ENCODE data around the gene L3MBTL4. TPM values are rescaled to one million over a fixed set of nuclear protein-coding genes. Genes with fewer than 3 reads are reported as not detected.

Gene L3MBTL4
- total RNA-seq, 1 donor from 2014 or later, result 0.26 TPM

- no peaks in the 10 kb centered on the region for H3K27me3 Mint-ChIP-seq (ENCODE audit: insufficient read depth)
Observed at GRCh38 chr18:6336239-6336638, 78.5 kb downstream of the L3MBTL4 start.

DNA sequence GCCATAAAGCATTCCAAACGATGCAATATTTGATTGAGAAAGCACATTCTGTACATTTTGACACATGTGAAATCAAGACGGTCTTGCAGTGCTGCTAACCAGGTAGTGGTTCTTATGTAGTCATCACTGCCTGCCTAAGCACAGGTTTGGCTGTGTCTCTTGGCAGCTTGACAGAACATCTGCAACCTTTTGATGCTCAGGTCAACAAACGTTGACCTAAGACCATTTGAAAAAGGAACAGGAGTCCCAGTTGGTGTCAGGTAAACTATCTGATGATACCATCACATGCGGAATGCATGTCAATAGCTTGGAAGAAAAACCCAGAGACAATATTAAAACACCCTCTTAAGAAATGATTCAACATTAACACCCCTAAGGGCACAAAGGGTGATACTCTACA is 80.7 kb downstream of the L3MBTL4 start:
- DNase-seq (ENCODE audit: low spot score), result no peak
- intact Hi-C loops (cut with micrococcal nuclease), result no loop called here
- Mint-ChIP-seq H3K27me3 (ENCODE audit: insufficient read depth) (no peaks in the 10 kb centered on the region), H3K4me1 (ENCODE audit: low read depth) (no peaks in the 10 kb centered on the region), H3K36me3 (ENCODE audit: low read depth) (no peaks in the 10 kb centered on the region), H3K27ac (no peak overlapping the region), H3K4me3 (no peak overlapping the region), H3K9me3 (peaks cover 6% of the 10 kb centered on the region)

More at GRCh38 chr18:6336239-6336638, 78.5 kb downstream of the L3MBTL4 start:
- H3K9me3 Mint-ChIP-seq, result peaks cover 10% of the 10 kb centered on the region
- H3K4me1 Mint-ChIP-seq (ENCODE audit: low read depth), result no peaks in the 10 kb centered on the region
- no peak for DNase-seq (ENCODE audit: low spot score)
- no peaks in the 10 kb centered on the region for H3K36me3 Mint-ChIP-seq (ENCODE audit: low read depth)
- no peak overlapping the region for H3K27ac Mint-ChIP-seq
- intact Hi-C loops (cut with micrococcal nuclease), result no loop called here
- H3K4me3 Mint-ChIP-seq, result no peak overlapping the region

- Mint-ChIP-seq H3K4me3 (no peak overlapping the region), H3K27me3 (ENCODE audit: insufficient read depth) (no peaks in the 10 kb centered on the region), H3K36me3 (ENCODE audit: low read depth) (no peaks in the 10 kb centered on the region), H3K9me3 (peaks cover 10% of the 10 kb centered on the region), H3K27ac (no peak overlapping the region), H3K4me1 (ENCODE audit: low read depth) (no peaks in the 10 kb centered on the region)
- no peak for DNase-seq (ENCODE audit: low spot score)
- intact Hi-C loops (cut with micrococcal nuclease), result no loop called here
Observed at GRCh38 chr18:6331872-6332271, 82.8 kb downstream of the L3MBTL4 start.

DNA sequence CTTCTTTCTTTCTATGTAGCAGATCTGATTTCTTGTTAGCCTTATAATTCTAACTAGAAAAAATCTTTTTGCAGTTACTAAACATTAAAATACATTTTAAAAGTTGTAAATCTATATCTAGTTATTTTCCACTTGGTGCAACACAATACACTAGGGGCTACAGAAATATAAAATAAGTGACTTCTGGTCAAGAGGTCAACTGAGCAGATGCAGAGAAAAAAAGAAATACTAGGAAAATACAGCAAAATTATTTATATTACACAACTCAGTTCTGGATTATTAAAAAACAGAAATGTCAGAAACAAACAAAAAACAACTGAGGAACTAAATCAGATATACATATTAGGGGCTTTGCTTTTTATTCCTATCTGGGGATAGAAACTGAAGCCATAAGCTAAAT is 83.9 kb downstream of the L3MBTL4 start:
- DNase-seq (ENCODE audit: low spot score), result no peak
- Mint-ChIP-seq H3K27ac (no peak overlapping the region), H3K4me1 (ENCODE audit: low read depth) (no peaks in the 10 kb centered on the region), H3K27me3 (ENCODE audit: insufficient read depth) (no peaks in the 10 kb centered on the region), H3K9me3 (peaks cover 10% of the 10 kb centered on the region), H3K4me3 (no peak overlapping the region), H3K36me3 (ENCODE audit: low read depth) (no peaks in the 10 kb centered on the region)
- intact Hi-C loops (cut with micrococcal nuclease), result no loop called here

DNA sequence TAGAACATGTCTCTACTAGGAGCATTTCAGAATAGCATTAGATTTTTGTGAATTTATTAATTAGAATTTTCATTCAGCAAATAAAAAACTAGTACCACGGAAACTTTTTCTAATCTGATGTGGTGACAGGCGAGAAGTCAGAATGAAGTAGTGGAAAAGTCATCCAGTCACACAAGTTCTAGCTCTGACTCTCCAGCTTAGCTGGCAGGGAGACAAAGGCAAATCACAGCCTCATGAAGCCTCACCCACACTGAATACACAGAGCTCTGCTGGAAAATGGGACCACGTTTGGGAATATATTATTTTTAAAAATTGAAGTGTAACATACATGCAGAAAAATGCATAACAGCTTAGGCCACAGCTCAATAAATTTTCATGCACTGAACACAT is 86.1 kb downstream of the L3MBTL4 start:
- Mint-ChIP-seq H3K9me3 (peaks cover 8% of the 10 kb centered on the region), H3K4me1 (ENCODE audit: low read depth) (no peaks in the 10 kb centered on the region), H3K27ac (no peak overlapping the region), H3K36me3 (ENCODE audit: low read depth) (no peaks in the 10 kb centered on the region), H3K27me3 (ENCODE audit: insufficient read depth) (no peaks in the 10 kb centered on the region), H3K4me3 (no peak overlapping the region)
- intact Hi-C loops (cut with micrococcal nuclease), result no loop called here
- no peak for DNase-seq (ENCODE audit: low spot score)

DNA sequence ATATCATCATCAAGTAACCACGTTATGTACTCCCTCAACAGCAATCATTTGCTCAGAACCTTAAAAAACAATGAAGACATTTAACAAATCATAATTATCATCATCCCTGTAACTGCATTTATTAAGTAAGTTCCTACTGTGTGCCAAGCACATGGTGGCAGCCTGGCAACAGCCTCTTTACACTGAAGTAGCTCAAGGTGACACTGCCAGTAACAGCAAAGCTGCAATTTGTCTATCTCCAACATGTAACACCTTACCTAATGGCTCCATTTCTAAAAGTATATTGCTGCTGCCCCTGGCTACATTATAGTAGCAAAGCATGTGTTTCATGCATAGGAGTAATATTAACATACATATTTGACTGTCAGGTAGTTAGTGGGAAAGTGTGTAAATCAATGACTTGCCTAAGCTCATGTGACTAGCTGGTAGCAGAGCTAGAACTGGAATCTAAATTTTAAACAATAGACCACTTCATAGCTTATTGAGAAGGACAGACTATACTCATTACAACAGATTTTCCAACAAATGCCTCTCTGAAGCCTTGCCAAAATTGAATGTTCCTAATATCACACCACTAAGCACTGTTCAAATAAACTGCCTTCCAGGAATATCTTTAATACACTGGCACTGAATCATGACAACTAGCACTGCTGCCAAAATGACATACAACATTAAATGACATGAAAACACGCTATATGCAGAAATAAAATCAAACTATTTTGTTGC is 86.7 kb downstream of the L3MBTL4 start:
- intact Hi-C loops (cut with micrococcal nuclease), result no loop called here
- H3K27me3 Mint-ChIP-seq (ENCODE audit: insufficient read depth), result no peaks in the 10 kb centered on the region
- H3K4me1 Mint-ChIP-seq (ENCODE audit: low read depth), result no peaks in the 10 kb centered on the region

DNA sequence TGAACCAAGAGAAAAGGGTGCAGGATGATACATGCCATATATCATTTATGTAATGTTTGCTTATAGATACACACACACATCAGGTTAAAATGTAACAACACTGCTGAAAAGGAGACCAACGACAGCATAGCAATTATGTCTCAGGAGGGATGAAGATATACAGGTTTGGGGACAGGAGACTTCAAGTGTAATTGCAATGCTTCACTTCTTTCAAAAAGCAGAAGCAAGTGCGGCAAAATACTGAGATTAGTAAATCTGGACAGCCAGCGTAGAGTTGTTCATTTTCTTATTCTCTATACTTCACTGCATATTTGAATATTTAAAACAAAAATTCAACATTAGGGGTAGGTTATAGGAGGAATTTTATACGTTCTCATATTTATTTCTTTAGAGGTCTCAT is 87.2 kb downstream of the L3MBTL4 start:
- intact Hi-C loops (cut with micrococcal nuclease), result no loop called here
- DNase-seq (ENCODE audit: low spot score), result no peak
- no peaks in the 10 kb centered on the region for H3K27me3 Mint-ChIP-seq (ENCODE audit: insufficient read depth)
- H3K9me3 Mint-ChIP-seq, result peaks cover 15% of the 10 kb centered on the region
- no peaks in the 10 kb centered on the region for H3K36me3 Mint-ChIP-seq (ENCODE audit: low read depth)
- no peak overlapping the region for H3K27ac Mint-ChIP-seq
- H3K4me3 Mint-ChIP-seq, result no peak overlapping the region
- no peaks in the 10 kb centered on the region for H3K4me1 Mint-ChIP-seq (ENCODE audit: low read depth)

More for the DNA sequence above, 86.7 kb downstream of the L3MBTL4 start:
- no peak overlapping the region for H3K4me3 Mint-ChIP-seq
- H3K9me3 Mint-ChIP-seq, result peaks cover 13% of the 10 kb centered on the region
- no peak overlapping the region for H3K27ac Mint-ChIP-seq
- DNase-seq (ENCODE audit: low spot score), result no peak
- H3K36me3 Mint-ChIP-seq (ENCODE audit: low read depth), result no peaks in the 10 kb centered on the region

DNA sequence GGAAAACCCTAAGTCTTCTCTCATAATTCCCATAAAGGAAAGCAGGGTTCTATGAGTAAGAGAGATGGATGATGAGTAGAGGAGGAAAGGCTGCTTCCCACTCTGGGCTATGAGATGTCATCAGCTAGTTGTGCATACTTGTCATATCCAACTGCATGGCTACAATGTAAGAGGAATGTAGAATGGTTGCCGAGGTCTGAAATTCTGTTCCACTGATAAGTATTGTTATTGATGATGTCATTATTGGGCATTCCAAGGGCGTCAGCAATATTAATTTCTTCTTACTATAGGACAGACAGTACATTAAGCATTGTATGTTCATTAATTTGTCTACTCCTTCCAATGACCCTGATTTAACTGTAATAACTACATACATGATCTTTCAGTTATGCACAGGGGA is 88.1 kb downstream of the L3MBTL4 start:
- Mint-ChIP-seq H3K36me3 (ENCODE audit: low read depth) (no peaks in the 10 kb centered on the region), H3K4me1 (ENCODE audit: low read depth) (no peaks in the 10 kb centered on the region), H3K4me3 (no peak overlapping the region), H3K9me3 (peaks cover 15% of the 10 kb centered on the region), H3K27ac (no peak overlapping the region), H3K27me3 (ENCODE audit: insufficient read depth) (no peaks in the 10 kb centered on the region)
- no peak for DNase-seq (ENCODE audit: low spot score)
- intact Hi-C loops (cut with micrococcal nuclease), result no loop called here

- Mint-ChIP-seq H3K9me3 (peaks cover 15% of the 10 kb centered on the region), H3K4me3 (no peak overlapping the region), H3K36me3 (ENCODE audit: low read depth) (no peaks in the 10 kb centered on the region), H3K4me1 (ENCODE audit: low read depth) (no peaks in the 10 kb centered on the region), H3K27ac (no peak overlapping the region), H3K27me3 (ENCODE audit: insufficient read depth) (no peaks in the 10 kb centered on the region)
- no peak for DNase-seq (ENCODE audit: low spot score)
- intact Hi-C loops (cut with micrococcal nuclease), result no loop called here
Observed at GRCh38 chr18:6323319-6323889, 91.3 kb downstream of the L3MBTL4 start.

GRCh38 chr18:6315517-6316331 is 99.0 kb downstream of the L3MBTL4 start:
- no peaks in the 10 kb centered on the region for H3K4me1 Mint-ChIP-seq (ENCODE audit: low read depth)
- H3K36me3 Mint-ChIP-seq (ENCODE audit: low read depth), result no peaks in the 10 kb centered on the region
- H3K9me3 Mint-ChIP-seq, result peaks cover 4% of the 10 kb centered on the region
- H3K4me3 Mint-ChIP-seq, result no peak overlapping the region
- H3K27ac Mint-ChIP-seq, result no peak overlapping the region
- no peak for DNase-seq (ENCODE audit: low spot score)
- no peaks in the 10 kb centered on the region for H3K27me3 Mint-ChIP-seq (ENCODE audit: insufficient read depth)
- intact Hi-C loops (cut with micrococcal nuclease), result no loop called here

GRCh38 chr18:6313415-6313814 is 101.3 kb downstream of the L3MBTL4 start:
- intact Hi-C loops (cut with micrococcal nuclease), result no loop called here
- H3K4me3 Mint-ChIP-seq, result no peak overlapping the region
- no peak overlapping the region for H3K27ac Mint-ChIP-seq
- H3K4me1 Mint-ChIP-seq (ENCODE audit: low read depth), result no peaks in the 10 kb centered on the region
- no peak for DNase-seq (ENCODE audit: low spot score)
- H3K36me3 Mint-ChIP-seq (ENCODE audit: low read depth), result no peaks in the 10 kb centered on the region
- H3K9me3 Mint-ChIP-seq, result peaks cover 4% of the 10 kb centered on the region
- no peaks in the 10 kb centered on the region for H3K27me3 Mint-ChIP-seq (ENCODE audit: insufficient read depth)

DNA sequence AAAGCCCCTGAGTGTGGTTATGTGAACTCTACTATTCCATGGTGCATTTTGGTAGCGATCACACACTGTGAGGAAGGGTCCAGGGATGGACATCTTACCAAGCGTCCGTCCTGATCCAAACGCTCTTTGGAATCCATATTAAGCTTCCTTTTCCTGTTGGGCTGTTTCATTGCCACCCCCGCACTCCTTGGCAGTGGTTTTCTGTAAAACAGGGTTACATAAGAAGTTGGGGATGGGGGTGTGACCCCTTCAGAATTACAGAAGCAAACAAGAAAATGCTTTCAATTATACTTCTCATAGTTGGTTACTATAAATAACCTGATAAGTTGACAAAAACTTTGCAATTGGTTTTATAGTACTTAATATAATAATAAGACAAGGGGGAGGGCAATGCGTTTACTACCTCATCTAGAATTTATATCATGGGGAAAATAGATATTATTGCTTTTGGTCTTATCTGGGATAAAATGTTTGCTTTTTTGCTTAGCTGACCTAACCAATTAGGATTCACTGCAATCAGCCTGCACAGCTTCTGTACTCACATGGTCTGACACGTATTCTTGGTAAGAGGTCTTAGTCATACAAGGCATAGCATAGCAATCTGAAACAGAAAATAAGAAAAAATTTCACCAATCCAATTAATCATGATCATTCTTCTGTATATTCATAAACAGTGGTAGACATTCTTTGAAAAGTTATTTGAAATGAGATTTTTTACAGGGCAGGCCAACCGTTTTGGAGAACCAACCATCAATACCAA is 103.1 kb downstream of the L3MBTL4 start:
- DNase-seq (ENCODE audit: low spot score), result no peak
- H3K27ac Mint-ChIP-seq, result no peak overlapping the region
- H3K9me3 Mint-ChIP-seq, result peaks cover 7% of the 10 kb centered on the region
- no peak overlapping the region for H3K4me3 Mint-ChIP-seq
- H3K4me1 Mint-ChIP-seq (ENCODE audit: low read depth), result no peaks in the 10 kb centered on the region
- H3K27me3 Mint-ChIP-seq (ENCODE audit: insufficient read depth), result no peaks in the 10 kb centered on the region
- intact Hi-C loops (cut with micrococcal nuclease), result no loop called here
- H3K36me3 Mint-ChIP-seq (ENCODE audit: low read depth), result no peaks in the 10 kb centered on the region

DNA sequence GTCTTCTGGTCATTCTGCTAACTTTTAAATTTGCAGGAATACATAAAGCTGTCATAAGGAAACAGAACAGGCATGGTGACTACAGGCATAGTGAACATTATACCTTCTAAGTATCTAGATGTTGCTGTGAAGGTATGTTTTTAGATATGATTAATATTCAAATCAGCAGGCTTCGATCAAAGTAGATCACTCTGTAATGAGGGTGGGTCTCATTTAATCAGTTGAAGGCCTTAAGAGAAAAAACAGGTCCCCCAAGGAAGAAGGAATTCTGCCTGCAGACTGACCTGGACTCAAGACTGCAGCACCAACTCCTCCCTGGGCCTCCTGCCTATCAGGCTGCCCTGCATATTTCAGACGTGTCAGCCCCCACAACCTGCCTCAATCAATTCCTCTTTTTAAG is 104.0 kb downstream of the L3MBTL4 start:
- Mint-ChIP-seq H3K27me3 (ENCODE audit: insufficient read depth) (no peaks in the 10 kb centered on the region), H3K4me3 (no peak overlapping the region), H3K9me3 (peaks cover 7% of the 10 kb centered on the region), H3K27ac (no peak overlapping the region), H3K4me1 (ENCODE audit: low read depth) (no peaks in the 10 kb centered on the region), H3K36me3 (ENCODE audit: low read depth) (no peaks in the 10 kb centered on the region)
- intact Hi-C loops (cut with micrococcal nuclease), result no loop called here
- DNase-seq (ENCODE audit: low spot score), result no peak
